Progenitor cell of endocrine pancreas (in vitro differentiated cells): Measurements from ENCODE around the gene LONP2. TPM values are rescaled to one million over a fixed set of nuclear protein-coding genes. Genes with fewer than 3 reads are reported as not detected.
"Not testable (repeated sequence)": the region's sequence is repeated elsewhere in the genome, so short reads cannot be mapped to it uniquely, and the experiment has no call there.

Source experiments
- DNase-seq: peaks from one replicate; pipeline ENCODE4 v3.0.0; 2021; ENCODE audit warnings: low spot score; ENCODE audit not compliant: unreplicated experiment
- H3K27ac Mint-ChIP-seq: 2 replicates; pipeline ENCODE4 v1.8.0; 2021; ENCODE audit warnings: mild to moderate bottlenecking, moderate library complexity, mixed read lengths
- H3K27me3 Mint-ChIP-seq: 2 replicates; pipeline ENCODE4 v1.8.0; 2021; ENCODE audit warnings: mixed read lengths
- H3K36me3 Mint-ChIP-seq: 2 replicates; pipeline ENCODE4 v1.8.0; 2022; ENCODE audit warnings: mixed read lengths; ENCODE audit not compliant: insufficient read depth
- H3K4me1 Mint-ChIP-seq: 2 replicates; pipeline ENCODE4 v1.8.0; 2021; ENCODE audit warnings: low read depth, mixed read lengths
- H3K4me3 Mint-ChIP-seq: 2 replicates; pipeline ENCODE4 v1.8.0; 2021; ENCODE audit warnings: low read depth, mild to moderate bottlenecking, moderate library complexity, mixed read lengths
- H3K9me3 Mint-ChIP-seq: 2 replicates; pipeline ENCODE4 v1.8.0; 2021; ENCODE audit warnings: low read depth, mixed read lengths
- total RNA-seq: library from RNA; stranded (reverse); gene quantifications from 2 replicates; pipeline ENCODE4 v1.2.1, GENCODE V29; 2021
- TF ChIP-seq, protein P1 (sequence below): fragments of 200-600 bp; sonication (generic); IDR thresholded peaks from one replicate; pipeline ENCODE4 v1.5.0; 2021; ENCODE audit warnings: antibody characterized with exemption, mild to moderate bottlenecking; ENCODE audit not compliant: unreplicated experiment

LONP2 gene
- total RNA-seq, 1 donor from 2014 or later, result 66.4 TPM

GRCh38 chr16:48373258-48374029 is 129.3 kb downstream of the LONP2 start:
- no peak overlapping the region for H3K27ac Mint-ChIP-seq
- H3K4me3 Mint-ChIP-seq, result no peak overlapping the region
- H3K36me3 Mint-ChIP-seq, result no peaks in the 10 kb centered on the region

DNA sequence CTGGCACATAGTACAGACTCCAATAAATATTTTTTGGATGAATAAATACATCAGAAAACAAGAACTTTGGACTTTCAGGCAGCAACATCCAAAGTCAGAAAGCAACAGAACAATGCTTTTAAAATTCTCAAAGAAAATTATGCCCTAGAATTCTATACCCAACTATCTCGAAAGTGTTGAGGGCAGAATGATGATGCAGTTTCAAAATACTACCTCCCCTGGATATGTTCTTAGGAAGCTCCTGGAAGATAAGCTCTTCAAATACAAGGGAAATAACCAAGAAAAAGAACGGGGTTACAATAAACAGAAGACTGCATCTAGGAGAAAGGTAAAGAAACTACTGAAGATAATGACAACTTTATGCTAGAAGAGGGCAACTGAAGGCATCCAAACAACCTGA is 130.2 kb downstream of the LONP2 start:
- Mint-ChIP-seq H3K9me3 (no peaks in the 10 kb centered on the region), H3K36me3 (no peaks in the 10 kb centered on the region), H3K4me1 (peaks cover 17% of the 10 kb centered on the region), H3K27ac (no peak overlapping the region), H3K27me3 (no peaks in the 10 kb centered on the region), H3K4me3 (no peak overlapping the region)
- TF ChIP-seq, protein P1, sequence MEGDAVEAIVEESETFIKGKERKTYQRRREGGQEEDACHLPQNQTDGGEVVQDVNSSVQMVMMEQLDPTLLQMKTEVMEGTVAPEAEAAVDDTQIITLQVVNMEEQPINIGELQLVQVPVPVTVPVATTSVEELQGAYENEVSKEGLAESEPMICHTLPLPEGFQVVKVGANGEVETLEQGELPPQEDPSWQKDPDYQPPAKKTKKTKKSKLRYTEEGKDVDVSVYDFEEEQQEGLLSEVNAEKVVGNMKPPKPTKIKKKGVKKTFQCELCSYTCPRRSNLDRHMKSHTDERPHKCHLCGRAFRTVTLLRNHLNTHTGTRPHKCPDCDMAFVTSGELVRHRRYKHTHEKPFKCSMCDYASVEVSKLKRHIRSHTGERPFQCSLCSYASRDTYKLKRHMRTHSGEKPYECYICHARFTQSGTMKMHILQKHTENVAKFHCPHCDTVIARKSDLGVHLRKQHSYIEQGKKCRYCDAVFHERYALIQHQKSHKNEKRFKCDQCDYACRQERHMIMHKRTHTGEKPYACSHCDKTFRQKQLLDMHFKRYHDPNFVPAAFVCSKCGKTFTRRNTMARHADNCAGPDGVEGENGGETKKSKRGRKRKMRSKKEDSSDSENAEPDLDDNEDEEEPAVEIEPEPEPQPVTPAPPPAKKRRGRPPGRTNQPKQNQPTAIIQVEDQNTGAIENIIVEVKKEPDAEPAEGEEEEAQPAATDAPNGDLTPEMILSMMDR, result no peak
- no peak for DNase-seq

More at GRCh38 chr16:48373258-48374029, 129.3 kb downstream of the LONP2 start:
- DNase-seq, result no peak
- Mint-ChIP-seq H3K27me3 (no peaks in the 10 kb centered on the region), H3K9me3 (no peaks in the 10 kb centered on the region), H3K4me1 (peaks cover 13% of the 10 kb centered on the region)
- TF ChIP-seq, protein P1, result no peak

GRCh38 chr16:48377301-48377700 is 133.2 kb downstream of the LONP2 start:
- H3K36me3 Mint-ChIP-seq, H3K4me3 Mint-ChIP-seq: not testable (repeated sequence)

GRCh38 chr16:48378276-48378675 is 134.2 kb downstream of the LONP2 start:
- peaks cover 6% of the 10 kb centered on the region for H3K36me3 Mint-ChIP-seq
- H3K27me3 Mint-ChIP-seq, result no peaks in the 10 kb centered on the region
- H3K4me3 Mint-ChIP-seq, result no peak overlapping the region
- peaks cover 3% of the 10 kb centered on the region for H3K9me3 Mint-ChIP-seq
- no peak for DNase-seq
- peak overlapping the region; percentile 95 for H3K27ac Mint-ChIP-seq
- peaks cover 22% of the 10 kb centered on the region for H3K4me1 Mint-ChIP-seq
- TF ChIP-seq, protein P1, result no peak

More at GRCh38 chr16:48377301-48377700, 133.2 kb downstream of the LONP2 start:
- H3K4me1 Mint-ChIP-seq, result peaks cover 18% of the 10 kb centered on the region
- H3K27ac Mint-ChIP-seq, H3K27me3 Mint-ChIP-seq, DNase-seq, H3K9me3 Mint-ChIP-seq: not testable (repeated sequence)

- H3K4me1 Mint-ChIP-seq, result peaks cover 27% of the 10 kb centered on the region
Observed at GRCh38 chr16:48378836-48379235, 134.7 kb downstream of the LONP2 start.

More at GRCh38 chr16:48378836-48379235, 134.7 kb downstream of the LONP2 start:
- no peak for DNase-seq
- TF ChIP-seq, protein P1, result no peak
- H3K27ac Mint-ChIP-seq, result peak overlapping the region; percentile 95
- H3K9me3 Mint-ChIP-seq, result peaks cover 3% of the 10 kb centered on the region
- H3K27me3 Mint-ChIP-seq, result no peaks in the 10 kb centered on the region
- H3K4me3 Mint-ChIP-seq, result no peak overlapping the region
- H3K36me3 Mint-ChIP-seq, result peaks cover 6% of the 10 kb centered on the region
